ENCODE results near the gene RPP21. TPM values are rescaled to one million over a fixed set of nuclear protein-coding genes. Genes with fewer than 3 reads are reported as not detected.

RPP21 gene
- total RNA-seq, 1 experiment from 2014 or later, result 58.9 TPM

GRCh38 chr6:30304002-30304401, 41.0 kb upstream of the RPP21 start:
- peaks cover 66% of the 10 kb centered on the region for H3K9me3 ChIP-seq (ENCODE audit: insufficient read depth, low read depth)
- ChIA-PET POLR2A (ENCODE audit: unreplicated experiment) (no interaction called here), CTCF (no interaction called here)
- no peak overlapping the region for H3K4me2 ChIP-seq
- H3K4me3 ChIP-seq, result no peak overlapping the region
- H3K27ac ChIP-seq, result no peak overlapping the region
- no peaks in the 10 kb centered on the region for H3K4me1 ChIP-seq (replicated peaks; ENCODE audit: insufficient read depth)
- H3F3A ChIP-seq (ENCODE audit: insufficient read depth, low read depth), result peaks cover 7% of the 10 kb centered on the region; the same call in 1 of the 2 replicates
- no peaks in the 10 kb centered on the region for H3K27me3 ChIP-seq (ENCODE audit: insufficient read depth, low read depth)
- peaks cover 37% of the 10 kb centered on the region for H3K36me3 ChIP-seq (ENCODE audit: low read depth)
- BruUV-seq (replicated peaks), result no TSS peak
- TF ChIP-seq EZH2 (IDR thresholded peaks at IDR 0.05; ENCODE audit: low read depth), result no peak
- TF ChIP-seq, protein P1, sequence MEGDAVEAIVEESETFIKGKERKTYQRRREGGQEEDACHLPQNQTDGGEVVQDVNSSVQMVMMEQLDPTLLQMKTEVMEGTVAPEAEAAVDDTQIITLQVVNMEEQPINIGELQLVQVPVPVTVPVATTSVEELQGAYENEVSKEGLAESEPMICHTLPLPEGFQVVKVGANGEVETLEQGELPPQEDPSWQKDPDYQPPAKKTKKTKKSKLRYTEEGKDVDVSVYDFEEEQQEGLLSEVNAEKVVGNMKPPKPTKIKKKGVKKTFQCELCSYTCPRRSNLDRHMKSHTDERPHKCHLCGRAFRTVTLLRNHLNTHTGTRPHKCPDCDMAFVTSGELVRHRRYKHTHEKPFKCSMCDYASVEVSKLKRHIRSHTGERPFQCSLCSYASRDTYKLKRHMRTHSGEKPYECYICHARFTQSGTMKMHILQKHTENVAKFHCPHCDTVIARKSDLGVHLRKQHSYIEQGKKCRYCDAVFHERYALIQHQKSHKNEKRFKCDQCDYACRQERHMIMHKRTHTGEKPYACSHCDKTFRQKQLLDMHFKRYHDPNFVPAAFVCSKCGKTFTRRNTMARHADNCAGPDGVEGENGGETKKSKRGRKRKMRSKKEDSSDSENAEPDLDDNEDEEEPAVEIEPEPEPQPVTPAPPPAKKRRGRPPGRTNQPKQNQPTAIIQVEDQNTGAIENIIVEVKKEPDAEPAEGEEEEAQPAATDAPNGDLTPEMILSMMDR (conservative IDR thresholded peaks at IDR 0.05), result no peak
- H3K79me2 ChIP-seq (ENCODE audit: low read depth), result peaks cover 8% of the 10 kb centered on the region; the same call in 1 of the 2 replicates
- intact Hi-C loops (cut with micrococcal nuclease; ENCODE audit: unreplicated experiment), result no loop called here
- no peak for DNase-seq
- no peaks in the 10 kb centered on the region for H3K9me2 ChIP-seq (ENCODE audit: insufficient read depth)
- H4K20me1 ChIP-seq (ENCODE audit: insufficient read depth), result no peaks in the 10 kb centered on the region
- no peak overlapping the region for H2AFZ ChIP-seq

DNA sequence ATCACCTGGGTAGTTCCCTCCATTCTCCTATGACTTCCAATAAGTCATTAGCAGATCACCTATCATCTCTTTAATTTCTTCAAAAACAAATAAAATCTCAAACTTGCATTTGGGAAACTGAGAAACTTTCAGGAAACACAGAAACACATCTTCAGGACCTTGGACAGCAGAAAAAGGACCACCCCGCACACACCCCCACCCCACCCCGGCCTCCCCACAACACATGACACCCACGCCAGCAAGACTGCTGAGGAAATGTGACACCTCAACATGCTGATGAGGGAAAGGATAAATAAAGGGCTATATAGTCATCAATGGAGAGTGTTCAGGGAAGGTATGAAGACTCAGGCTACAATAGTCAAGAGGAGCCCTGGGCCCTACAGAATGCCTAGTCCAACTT, 33.9 kb upstream of the RPP21 start:
- BruUV-seq (replicated peaks), result no TSS peak
- H3K4me1 ChIP-seq (replicated peaks; ENCODE audit: insufficient read depth), result no peaks in the 10 kb centered on the region
- no peak overlapping the region for H3K27ac ChIP-seq
- H3F3A ChIP-seq (ENCODE audit: insufficient read depth, low read depth), result no peaks in the 10 kb centered on the region; the same call in 1 of the 2 replicates
- peaks cover 45% of the 10 kb centered on the region for H3K79me2 ChIP-seq (ENCODE audit: low read depth)
- no peaks in the 10 kb centered on the region for H3K9me3 ChIP-seq (ENCODE audit: insufficient read depth, low read depth)
- peaks cover 6% of the 10 kb centered on the region for H3K36me3 ChIP-seq (ENCODE audit: low read depth)
- no peak overlapping the region for H3K4me3 ChIP-seq
- CTCF ChIA-PET, result no interaction called here
- TF ChIP-seq, protein P1 (conservative IDR thresholded peaks at IDR 0.05), result no peak
- no peak for TF ChIP-seq EZH2 (IDR thresholded peaks at IDR 0.05; ENCODE audit: low read depth)
- H3K27me3 ChIP-seq (ENCODE audit: insufficient read depth, low read depth), result no peaks in the 10 kb centered on the region
- no peak overlapping the region for H2AFZ ChIP-seq
- H3K9me2 ChIP-seq (ENCODE audit: insufficient read depth), result no peaks in the 10 kb centered on the region
- H4K20me1 ChIP-seq (ENCODE audit: insufficient read depth), result peaks cover 19% of the 10 kb centered on the region; the same call in 1 of the 2 replicates
- H3K4me2 ChIP-seq, result no peak overlapping the region
- DNase-seq, result no peak
- POLR2A ChIA-PET (ENCODE audit: unreplicated experiment), result no interaction called here
- intact Hi-C loops (cut with micrococcal nuclease; ENCODE audit: unreplicated experiment), result no loop called here

GRCh38 chr6:30311671-30312070, 33.3 kb upstream of the RPP21 start:
- TF ChIP-seq, protein P1 (conservative IDR thresholded peaks at IDR 0.05), result no peak
- TF ChIP-seq EZH2 (IDR thresholded peaks at IDR 0.05; ENCODE audit: low read depth), result no peak
- Histone ChIP-seq H4K20me1 (ENCODE audit: insufficient read depth) (peaks cover 24% of the 10 kb centered on the region; the same call in 1 of the 2 replicates), H3K4me2 (no peak overlapping the region), H3K4me3 (no peak overlapping the region), H3K9me2 (ENCODE audit: insufficient read depth) (no peaks in the 10 kb centered on the region), H3K27ac (no peak overlapping the region), H2AFZ (no peak overlapping the region), H3K79me2 (ENCODE audit: low read depth) (peaks cover 51% of the 10 kb centered on the region), H3K27me3 (ENCODE audit: insufficient read depth, low read depth) (no peaks in the 10 kb centered on the region), H3K4me1 (replicated peaks; ENCODE audit: insufficient read depth) (no peaks in the 10 kb centered on the region), H3K36me3 (ENCODE audit: low read depth) (peaks cover 8% of the 10 kb centered on the region), H3K9me3 (ENCODE audit: insufficient read depth, low read depth) (no peaks in the 10 kb centered on the region), H3F3A (ENCODE audit: insufficient read depth, low read depth) (no peaks in the 10 kb centered on the region; the same call in 1 of the 2 replicates)
- intact Hi-C loops (cut with micrococcal nuclease; ENCODE audit: unreplicated experiment), result no loop called here
- no TSS peak for BruUV-seq (replicated peaks)
- CTCF ChIA-PET, result no interaction called here
- no peak for DNase-seq
- POLR2A ChIA-PET (ENCODE audit: unreplicated experiment), result interaction anchor here (0.7 kb wide), 1 partner anchor 189 kb away, joined by 6 read pairs; no protein-coding TSS in a partner anchor

All from PC-9 (cell line).